ENCODE measurements around the gene SELENOW.
"Not testable (repeated sequence)": the region's sequence is repeated elsewhere in the genome, so short reads cannot be mapped to it uniquely, and the experiment has no call there.

SELENOW gene

DNA sequence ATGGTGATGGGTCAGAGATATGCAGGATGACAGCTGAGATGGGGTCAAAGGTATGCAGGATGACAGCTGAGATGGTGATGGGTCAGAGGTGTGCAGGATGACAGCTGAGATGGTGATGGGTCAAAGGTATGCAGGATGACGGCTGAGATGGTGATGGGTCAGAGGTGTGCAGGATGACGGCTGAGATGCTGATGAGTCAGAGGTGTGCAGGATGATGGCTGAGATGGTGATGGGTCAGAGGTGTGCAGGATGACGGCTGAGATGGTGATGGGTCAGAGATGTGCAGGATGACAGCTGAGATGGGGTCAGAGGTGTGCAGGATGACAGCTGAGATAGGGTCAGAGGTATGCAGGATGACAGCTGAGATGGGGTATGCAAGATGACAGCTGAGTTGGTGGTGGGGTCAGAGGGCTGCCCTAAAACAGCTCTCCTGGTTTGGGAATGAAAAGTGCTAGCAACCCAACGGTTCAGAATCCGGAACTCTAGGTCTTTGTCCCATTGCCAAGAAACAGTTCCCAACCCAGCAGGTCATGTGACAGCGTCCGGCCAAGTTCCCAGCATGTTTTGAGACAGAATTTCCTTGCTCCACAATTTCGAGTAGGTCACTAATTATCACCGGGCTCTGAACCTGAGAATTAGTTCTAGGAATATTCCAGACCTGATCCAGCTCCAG, 3.2 kb downstream of the SELENOW start:
- peak; percentile 45 for DNase-seq (ENCODE audit: low spot score)

DNA sequence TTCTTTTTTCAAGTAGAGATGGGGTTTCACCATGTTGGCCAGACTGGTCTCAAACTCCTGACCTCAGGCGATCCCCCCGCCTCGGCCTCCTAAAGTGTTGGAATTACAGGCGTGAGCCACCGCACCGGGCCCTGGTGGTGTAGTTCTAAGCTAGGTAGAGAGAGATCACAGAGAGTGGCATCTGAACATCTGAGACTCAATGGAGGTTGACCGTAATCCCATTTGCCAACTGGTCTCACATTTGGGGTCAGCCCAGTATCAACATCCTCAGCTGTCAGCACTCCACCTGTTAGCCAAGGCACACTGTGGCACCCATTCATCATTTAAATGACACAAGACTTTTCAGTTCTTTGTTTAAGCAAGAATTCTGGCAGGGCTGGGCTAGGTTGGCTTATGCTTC, 8.1 kb downstream of the SELENOW start:
- DNase-seq (ENCODE audit: low spot score): no peak

DNA sequence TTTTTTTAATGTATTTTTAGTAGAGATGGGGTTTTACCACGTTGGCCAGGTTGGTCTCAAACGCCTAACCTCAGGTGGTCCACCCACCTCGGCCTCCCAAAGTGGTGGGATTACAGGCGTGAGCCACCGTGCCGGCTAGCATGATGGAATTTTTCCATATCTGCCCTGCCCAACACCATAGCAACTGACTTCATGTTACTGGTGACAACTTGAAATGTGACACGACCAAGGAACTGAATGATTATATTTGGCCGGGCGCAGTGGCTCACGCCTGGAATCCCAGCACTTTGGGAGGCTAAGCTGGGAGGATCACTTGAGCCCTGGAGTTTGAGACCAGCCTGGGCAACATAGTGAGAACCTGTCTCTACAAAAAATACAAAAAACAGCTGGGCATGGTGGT, 8.8 kb downstream of the SELENOW start:
- not testable (repeated sequence) for DNase-seq (ENCODE audit: low spot score)

DNA sequence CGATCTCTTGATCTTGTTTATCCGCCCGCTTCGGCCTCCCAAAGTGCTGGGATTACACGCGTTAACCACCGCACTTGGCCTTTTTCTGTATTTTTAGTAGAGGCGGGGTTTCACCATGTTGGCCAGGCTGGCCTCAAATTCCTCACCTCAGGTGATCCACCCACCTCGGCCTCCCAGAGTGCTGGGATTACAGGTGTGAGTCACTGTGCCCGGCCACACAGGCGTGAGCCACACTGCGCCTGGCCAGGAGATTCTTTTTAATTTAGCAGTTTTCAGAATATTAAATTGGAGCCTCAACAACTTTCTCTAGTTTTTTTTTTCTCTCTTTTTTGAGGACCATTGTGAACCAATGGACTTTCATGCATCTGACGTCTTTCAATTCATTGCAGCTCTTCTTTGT, 11.3 kb downstream of the SELENOW start:
- DNase-seq (ENCODE audit: low spot score): not testable (repeated sequence)

DNA sequence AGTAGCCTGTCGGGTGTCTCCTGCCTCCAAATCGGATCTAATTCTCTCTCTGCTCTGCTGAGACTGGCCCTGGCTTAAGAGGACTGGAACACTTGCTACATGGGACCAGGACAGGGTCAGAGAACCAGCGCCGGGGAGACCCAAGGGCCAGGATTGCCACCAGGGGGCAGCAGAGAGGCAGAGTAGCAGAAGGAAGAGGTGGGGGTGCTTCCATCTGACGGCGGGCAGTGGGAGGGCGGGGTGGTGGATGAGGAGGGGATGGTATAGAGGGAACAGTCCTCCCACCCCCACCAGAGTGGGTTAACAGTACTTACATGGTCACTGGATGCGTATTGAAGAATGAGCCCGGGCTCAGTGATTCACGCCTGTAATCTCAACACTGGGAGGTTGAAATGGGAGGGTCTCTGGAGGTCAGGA, 11.9 kb downstream of the SELENOW start:
- DNase-seq (ENCODE audit: low spot score): peak; percentile 89

DNA sequence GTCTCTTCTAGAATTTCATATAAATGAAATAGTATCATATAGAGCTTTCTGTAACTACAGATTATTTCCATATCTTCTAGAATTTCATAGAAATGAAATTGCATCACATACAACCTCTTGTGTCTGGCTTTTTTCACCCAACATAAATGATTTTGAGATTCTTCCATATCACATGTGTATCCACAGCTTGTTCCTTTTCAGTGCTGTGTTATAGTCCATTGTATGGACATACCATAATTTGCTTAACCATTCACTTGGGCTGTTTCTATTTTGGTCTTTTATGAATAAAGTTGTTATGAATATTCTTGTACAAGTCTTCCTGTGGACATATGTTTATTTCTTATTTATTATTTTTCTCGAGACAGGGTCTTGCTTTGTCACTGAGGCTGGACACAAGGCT, 14.1 kb downstream of the SELENOW start:
- no peak for DNase-seq (ENCODE audit: low spot score)

DNA sequence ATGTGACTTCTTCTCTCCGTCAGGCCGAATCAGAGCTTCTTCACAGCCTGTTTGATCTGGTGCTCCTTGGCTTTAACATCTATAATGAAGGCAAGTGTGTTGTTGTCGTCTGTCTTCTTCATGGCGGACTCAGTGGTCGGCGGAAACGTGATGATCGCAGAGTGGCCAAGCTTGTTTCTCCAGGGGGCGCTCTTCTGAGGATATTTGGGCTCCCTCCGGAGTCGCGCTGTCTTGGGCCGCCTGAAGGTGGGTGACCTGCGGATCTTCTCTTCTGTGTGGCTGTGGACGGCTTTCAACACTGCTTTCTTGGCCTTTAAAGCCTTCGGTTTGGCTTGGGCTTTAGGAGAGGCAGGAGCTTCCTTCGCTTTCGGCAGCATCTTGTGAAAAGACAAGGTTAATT, 16.0 kb downstream of the SELENOW start:
- DNase-seq (ENCODE audit: low spot score): no peak

DNA sequence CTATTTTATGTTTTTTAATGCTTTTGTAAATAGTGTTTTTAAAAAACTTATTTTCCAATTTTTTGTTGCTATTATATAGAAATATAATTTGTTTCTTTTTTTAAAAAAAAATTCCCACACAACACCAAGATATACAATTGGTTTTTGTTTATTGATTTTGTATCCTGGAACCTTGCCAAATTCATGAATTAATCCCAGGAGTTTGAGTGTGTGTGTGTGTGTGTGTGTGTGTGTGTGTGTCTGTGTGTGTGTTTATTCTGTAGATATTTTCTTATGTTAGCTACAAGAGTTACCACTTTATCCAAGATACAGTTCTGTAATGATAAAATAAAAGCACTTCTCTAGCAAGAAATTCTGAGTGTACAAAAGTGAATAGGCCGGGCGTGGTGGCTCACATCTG, 18.3 kb downstream of the SELENOW start:
- no peak for DNase-seq (ENCODE audit: low spot score)

DNA sequence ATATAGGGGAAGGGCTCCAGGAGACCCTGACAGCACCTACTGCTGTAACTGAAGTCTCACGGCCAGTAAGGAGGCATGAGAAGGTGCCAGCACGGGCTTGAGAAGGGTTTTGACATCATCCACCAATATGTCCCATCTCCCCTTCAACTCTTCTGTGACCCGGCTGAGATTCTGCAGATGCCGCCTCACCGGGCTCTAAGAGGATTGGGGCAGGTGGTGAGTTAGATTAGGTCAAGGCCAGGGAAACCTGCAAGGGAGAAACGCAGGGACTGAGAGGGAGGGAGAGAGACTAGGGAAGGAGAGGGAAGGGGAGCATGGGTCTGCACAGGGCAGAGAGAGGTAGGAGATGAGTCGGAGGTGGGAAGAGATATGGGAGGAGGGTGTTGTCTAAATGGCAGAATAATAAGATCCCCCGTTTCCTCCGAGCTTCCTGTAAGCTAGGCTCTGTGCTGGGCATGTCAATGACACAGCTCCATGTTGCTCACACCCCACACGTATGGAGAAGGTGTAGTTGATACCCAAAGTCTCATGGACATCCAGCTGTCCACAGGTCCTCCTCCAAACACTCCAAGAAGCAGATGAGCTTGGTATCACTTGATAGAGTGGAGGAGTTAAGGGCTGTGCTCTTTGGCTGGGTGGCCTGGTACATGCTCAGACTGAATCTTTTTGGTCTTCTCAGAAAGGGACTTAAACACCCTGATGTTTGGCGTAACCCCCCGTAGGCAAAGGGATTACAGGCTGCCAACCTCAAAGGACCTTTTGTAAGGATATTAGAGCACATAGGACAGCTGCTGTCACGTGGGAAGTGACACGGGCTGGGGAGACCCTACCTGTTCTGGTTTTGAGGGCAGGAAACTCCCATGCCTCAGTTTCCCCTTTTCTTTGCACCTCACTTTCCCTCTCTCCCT, 19.7 kb downstream of the SELENOW start:
- DNase-seq (ENCODE audit: low spot score): no peak

DNA sequence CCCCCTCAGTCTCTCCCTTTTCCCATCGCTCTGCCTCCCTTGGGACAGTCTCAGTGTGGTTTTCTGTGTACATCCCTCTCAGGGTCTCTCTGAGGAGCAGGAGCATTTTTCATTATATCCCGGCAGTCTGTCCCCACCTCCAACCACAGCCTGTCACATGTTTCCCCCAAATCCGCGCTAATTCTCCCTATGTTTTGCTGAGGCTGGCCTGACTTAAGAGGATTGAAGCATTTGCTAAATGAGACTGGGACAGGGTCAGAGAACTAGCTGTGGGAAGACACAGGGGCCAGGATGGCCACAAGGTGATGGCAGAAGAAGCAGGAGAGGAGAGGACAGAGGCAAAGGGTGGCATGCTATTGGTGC, 20.4 kb downstream of the SELENOW start:
- DNase-seq (ENCODE audit: low spot score): no peak

DNA sequence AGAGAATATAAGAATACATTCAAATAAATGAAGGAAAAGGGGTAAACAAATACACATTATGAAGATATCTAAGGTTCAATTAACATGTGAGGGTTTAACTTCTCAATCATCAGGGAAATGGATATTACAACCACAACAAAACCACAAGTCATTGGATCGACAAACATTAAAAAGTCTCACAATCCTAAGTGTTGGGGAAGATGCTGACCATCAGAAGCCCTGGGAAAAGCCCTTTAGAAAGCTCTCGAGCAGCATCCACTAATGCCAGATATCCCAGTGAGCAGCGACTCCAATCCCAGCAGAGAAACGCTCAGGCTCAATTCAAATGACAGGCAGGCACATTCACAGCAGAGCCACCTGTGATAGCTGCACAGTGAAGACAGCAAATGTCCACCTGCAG, 22.8 kb downstream of the SELENOW start:
- no peak for DNase-seq (ENCODE audit: low spot score)

DNA sequence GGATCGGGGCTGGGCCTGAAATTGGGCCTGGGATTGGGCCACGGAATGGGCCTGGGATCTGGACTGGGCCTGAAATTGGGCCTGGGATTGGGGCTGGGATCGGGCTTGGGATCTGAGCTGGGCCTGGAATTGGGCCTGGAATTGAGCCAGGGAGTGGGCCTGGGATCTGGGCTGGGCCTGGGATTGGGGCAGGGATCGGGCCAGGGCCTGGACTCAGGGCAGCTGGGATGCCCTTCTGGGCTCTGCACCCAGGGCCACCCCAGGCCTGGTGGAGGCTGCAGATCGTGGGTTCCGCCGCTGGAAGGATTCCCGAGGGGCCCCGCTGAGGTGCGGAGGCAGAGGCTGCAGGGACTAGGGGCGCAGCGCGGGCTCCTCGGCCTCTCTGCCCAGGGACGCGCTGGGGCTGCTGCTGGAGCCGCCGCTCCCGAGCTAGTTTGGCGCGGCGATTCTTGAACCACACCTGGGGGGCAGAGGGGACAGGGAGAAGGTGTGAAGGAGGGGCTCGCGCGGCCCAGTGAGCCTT, 24.1 kb downstream of the SELENOW start:
- no peak for DNase-seq (ENCODE audit: low spot score)

DNA sequence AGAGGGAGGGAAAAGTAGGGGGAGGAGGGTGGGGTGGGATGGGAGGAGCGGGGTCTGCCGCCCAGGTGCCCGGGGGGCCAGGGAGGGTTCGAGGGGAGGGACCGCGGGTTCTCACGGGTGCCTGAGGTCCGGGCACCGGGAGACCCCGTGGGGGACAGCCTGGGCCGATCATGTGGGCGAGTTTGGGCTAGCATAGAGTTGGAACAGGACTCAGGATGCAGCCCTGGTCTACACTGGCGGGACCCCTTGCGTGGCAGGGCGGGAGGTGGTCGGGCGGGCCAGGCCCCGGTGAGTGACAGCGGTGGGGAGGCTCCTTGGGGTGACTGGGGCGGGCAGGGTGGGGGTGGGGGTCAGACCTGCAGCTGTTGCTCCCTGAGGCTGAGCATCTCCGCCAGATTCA, 24.6 kb downstream of the SELENOW start:
- DNase-seq (ENCODE audit: low spot score): not testable (repeated sequence)

DNA sequence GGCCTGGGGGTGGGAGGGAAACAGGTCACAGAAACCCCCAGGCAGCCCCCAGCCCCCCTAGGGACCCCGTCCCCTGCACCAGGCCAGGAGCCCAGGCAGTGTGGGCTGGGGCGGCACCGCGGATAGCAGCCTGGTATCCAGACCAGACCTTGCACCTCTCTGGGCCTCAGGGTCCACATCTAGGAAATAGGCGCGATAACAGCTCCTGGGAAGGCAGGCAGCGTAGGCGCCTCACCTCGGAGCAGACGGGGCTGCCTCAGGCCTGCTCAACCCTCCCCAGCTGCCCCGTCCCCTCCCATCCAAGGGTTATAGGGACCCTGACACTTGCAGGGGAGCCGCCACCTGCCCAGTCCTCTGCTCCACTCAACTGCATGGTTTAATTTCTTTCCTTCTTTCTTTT, 25.2 kb downstream of the SELENOW start:
- not testable (repeated sequence) for DNase-seq (ENCODE audit: low spot score)

DNA sequence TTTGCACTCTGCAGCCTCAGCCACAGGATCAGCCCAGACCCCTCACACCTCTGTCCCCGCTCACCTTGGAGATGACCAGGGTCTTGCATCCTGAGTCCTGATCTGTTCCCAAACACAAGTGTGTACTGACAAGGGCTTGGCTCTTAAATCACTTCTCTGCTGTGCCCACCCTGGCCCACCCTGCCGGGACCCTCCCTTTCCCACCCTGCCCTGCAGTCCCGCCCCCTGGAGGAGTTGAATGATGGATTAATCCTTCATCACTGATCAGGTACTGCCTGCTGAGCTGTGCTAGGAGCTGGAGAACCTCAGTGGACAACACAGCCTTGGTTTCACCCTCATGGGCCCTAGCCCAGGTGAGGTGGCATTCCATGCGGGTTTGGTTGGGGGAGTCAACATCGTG, 25.9 kb downstream of the SELENOW start, which contains the start of gene TPRX1:
TSS of gene TPRX1 (minus strand) at position 101 of the 400 bp plus-strand sequence. CDS start at position 89, 12 bp downstream.
- DNase-seq (ENCODE audit: low spot score): not testable (repeated sequence)

DNA sequence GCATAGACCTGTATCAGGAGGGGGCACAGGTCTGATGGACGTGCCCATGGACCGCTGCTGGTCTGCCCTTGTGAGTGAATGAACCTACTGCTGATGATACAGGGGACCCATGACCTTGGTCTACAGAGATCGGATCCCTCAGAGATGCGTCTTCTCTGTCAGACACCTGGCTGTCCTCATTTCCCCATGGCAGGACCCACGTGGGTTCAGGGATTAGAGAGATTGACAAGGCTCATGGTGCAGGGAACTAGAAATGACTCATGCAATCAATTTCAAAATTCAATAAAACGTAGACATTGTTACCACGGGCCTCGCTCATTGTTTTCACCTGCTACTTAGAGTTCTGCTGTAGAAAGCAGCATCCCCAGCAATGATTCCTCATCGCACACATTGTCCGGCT, 26.8 kb downstream of the SELENOW start:
- no peak for DNase-seq (ENCODE audit: low spot score)

DNA sequence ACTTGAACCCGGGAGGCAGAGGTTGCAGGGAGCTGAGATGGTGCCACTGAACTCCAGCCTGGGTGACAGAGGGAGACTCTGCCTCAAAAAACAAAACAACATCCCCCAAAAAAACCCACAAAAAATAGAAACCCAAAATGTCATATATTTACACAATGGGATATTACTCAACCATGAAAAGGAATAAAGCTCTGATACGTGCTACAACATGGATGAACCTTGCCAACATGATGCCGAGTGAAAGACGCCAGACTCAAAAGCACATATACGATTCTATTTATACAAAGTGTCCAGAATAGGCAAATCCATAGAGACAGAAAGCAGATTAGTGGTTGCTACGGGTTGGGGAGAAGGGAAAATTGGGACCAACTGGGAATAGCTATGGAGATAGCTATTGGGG, 27.9 kb downstream of the SELENOW start:
- no peak for DNase-seq (ENCODE audit: low spot score)

DNA sequence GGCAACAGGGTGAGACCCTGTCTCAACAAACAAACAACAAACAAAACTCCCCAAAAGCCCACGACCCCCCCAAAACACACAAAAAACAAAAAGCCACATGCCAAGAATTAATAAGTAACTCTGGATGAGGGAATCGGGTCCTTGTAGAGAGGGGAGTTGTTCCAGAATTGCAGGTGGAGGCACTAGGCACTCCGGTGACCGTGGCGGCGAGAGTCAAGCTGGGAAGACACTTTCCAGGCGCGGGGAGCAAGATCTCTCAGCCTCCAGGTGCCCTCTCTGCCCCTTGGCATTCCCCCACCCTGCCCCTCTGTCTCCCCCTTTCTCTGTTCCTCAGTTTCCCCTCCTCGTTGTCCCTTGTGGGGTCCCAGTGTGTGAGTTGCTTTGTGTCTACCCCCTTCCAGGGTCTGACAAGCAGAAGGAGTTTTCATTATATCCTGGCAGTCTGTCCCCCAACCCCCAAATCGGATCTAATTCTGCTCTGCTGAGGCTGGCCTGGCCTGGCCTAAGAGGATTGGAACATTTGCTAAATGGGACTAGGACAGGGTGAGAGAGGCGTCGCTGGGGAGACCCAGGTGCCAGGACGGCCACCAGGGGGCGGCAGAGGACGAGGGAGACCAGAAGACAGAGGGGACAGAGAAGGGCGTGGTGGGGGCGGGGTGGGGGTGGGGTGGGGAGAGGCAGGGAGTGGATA, 34.9 kb downstream of the SELENOW start:
- peak; percentile 84 for DNase-seq (ENCODE audit: low spot score)

DNA sequence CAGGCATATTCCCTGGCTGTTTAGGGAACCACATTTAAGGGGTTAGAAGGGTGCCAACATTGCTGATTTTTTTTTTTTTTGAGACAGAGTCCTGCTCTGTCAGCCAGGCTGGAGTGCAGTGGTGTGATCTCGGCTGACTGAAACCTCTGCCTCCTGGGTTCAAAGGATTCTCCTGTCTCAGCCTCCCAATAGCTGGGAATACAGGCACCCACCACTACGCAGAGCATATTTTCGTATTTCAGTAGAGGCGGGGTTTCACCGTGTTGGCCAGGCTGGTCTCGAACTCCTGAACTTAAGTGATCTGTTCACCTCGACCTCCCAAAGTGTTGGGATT, 35.5 kb downstream of the SELENOW start:
- no peak for DNase-seq (ENCODE audit: low spot score)

DNA sequence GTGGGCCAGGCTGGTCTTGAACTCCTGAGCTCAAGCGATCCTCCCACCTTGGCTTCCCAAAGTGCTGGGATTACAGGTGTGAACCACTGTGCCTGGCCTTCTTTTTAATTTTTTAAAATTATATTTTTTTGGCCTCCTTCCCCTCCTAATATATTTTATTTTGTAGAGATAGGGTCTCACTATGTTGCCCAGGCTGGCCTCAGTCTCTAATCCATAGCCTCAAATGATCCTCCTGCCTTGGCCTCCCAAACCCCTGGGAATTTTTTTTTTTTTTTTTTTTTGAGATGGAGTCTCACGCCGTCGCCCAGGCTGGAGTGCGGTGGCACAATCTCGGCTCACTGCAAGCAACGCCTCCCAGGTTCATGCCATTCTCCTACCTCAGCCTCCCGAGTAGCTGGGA, 37.8 kb downstream of the SELENOW start:
- DNase-seq (ENCODE audit: low spot score): not testable (repeated sequence)

DNA sequence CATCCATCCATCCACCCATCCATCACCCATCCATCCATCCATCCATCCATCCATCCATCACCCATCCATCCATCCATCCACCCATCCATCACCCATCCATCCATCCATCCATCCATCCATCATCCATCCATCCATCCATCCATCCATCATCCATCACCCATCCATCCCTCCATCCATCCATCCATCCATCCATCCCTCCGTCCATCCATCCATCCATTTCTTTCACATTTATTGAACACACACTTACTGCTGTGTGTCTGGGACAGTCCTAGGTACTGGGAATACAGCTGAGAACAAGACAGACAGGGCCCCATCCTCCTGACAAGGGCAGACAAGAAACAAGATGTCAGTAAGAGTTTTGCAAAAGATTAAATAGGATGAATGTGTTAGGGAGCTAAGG, 39.7 kb downstream of the SELENOW start:
- not testable (repeated sequence) for DNase-seq (ENCODE audit: low spot score)

DNA sequence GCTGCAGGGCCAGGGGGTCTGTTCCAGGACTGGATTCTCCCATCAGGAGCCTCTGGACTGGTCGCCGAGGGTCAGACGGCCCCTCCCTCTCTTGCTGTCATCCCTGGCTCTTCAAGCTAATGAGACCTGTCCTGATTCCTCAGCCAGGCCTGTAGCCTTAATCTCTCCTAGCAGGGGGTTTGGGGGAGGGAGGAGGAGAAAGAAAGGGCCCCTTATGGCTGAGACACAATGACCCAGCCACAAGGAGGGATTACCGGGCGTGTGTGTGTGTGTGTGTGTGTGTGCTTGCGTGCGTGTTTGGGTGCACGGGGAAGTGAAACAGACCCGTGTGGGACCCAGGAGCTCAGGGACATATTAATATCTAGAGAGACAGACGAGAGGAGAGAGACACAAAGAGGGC, 41.4 kb downstream of the SELENOW start:
- no peak for DNase-seq (ENCODE audit: low spot score)

DNA sequence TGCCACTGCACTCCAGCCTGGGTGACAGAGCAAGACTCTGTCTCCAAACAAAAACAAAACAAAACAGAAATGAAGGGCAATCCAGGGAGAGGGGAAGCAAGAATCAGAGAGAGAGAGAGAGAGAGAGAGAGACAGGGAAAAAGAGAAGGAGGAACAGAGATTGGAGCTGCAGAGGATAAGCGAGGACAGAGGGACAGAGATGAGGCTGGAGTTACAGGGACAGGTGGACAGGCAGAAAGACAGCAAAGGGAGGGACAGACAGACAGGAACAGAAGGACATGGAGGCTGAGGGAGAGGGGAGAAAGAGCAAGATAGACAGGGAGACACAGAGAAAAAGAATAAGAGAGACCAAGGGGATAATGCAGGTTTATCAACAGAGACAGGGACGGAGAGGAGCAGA, 41.9 kb downstream of the SELENOW start:
- no peak for DNase-seq (ENCODE audit: low spot score)

Measured in AG20443 (cell line).